Panc1 (cell line): ENCODE data around the gene NBEAL1.

Experiments
- CTCF ChIP-seq: fragments of 450-650 bp; IDR thresholded peaks from 2 replicates; pipeline ENCODE4 v1.5.1; 2017; ENCODE audit warnings: mild to moderate bottlenecking
- POLR2AphosphoS5 ChIP-seq: IDR thresholded peaks from 2 replicates; pipeline ENCODE4 v1.6.1; 2012; ENCODE audit warnings: mild to moderate bottlenecking, low read depth, low read length, moderate library complexity
- TCF7L2 ChIP-seq: IDR thresholded peaks from 2 replicates; pipeline ENCODE4 v1.6.1; 2011; ENCODE audit warnings: mild to moderate bottlenecking, low read depth, low read length, inconsistent platforms
- TF ChIP-seq, protein P1 (sequence below), 2 experiments: IDR thresholded peaks; 2 replicates each; pipeline ENCODE4 v1.6.1; 2011 to 2012; ENCODE audit warnings: low read depth in 2 of 2, control low read depth in 1 of 2, low read length in 1 of 2, mild to moderate bottlenecking in 1 of 2, moderate library complexity in 1 of 2; ENCODE audit not compliant: insufficient read depth in 1 of 2

GRCh38 chr2:203240491-203240890 lies 225.8 kb downstream of the NBEAL1 start:
- TF ChIP-seq CTCF (no peak), POLR2AphosphoS5 (no peak), TCF7L2 (no peak)
- TF ChIP-seq, protein P1, sequence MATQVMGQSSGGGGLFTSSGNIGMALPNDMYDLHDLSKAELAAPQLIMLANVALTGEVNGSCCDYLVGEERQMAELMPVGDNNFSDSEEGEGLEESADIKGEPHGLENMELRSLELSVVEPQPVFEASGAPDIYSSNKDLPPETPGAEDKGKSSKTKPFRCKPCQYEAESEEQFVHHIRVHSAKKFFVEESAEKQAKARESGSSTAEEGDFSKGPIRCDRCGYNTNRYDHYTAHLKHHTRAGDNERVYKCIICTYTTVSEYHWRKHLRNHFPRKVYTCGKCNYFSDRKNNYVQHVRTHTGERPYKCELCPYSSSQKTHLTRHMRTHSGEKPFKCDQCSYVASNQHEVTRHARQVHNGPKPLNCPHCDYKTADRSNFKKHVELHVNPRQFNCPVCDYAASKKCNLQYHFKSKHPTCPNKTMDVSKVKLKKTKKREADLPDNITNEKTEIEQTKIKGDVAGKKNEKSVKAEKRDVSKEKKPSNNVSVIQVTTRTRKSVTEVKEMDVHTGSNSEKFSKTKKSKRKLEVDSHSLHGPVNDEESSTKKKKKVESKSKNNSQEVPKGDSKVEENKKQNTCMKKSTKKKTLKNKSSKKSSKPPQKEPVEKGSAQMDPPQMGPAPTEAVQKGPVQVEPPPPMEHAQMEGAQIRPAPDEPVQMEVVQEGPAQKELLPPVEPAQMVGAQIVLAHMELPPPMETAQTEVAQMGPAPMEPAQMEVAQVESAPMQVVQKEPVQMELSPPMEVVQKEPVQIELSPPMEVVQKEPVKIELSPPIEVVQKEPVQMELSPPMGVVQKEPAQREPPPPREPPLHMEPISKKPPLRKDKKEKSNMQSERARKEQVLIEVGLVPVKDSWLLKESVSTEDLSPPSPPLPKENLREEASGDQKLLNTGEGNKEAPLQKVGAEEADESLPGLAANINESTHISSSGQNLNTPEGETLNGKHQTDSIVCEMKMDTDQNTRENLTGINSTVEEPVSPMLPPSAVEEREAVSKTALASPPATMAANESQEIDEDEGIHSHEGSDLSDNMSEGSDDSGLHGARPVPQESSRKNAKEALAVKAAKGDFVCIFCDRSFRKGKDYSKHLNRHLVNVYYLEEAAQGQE (IDR thresholded peaks at IDR 0.05; ENCODE audit: insufficient read depth in 1 of 2, low read depth in 2 of 2, low read length in 1 of 2): no peak
